Brain microvascular endothelial cell (primary cell): ENCODE data around the gene IFTAP.

Experiments used
- DNase-seq: peaks from one replicate; pipeline ENCODE4 v3.0.0-alpha.2; 2020
- H3K27ac ChIP-seq: fragments of 250-450 bp; sonication (Bioruptor Pico); 2 replicates; pipeline ENCODE4 v1.5.1; 2020; ENCODE audit warnings: mild to moderate bottlenecking, moderate library complexity
- H3K27me3 ChIP-seq: fragments of 250-450 bp; sonication (Bioruptor Pico); replicated peaks from 2 replicates; pipeline ENCODE4 v1.5.1; 2020; ENCODE audit warnings: mild to moderate bottlenecking
- H3K36me3 ChIP-seq: fragments of 250-450 bp; sonication (Bioruptor Pico); replicated peaks from 2 replicates; pipeline ENCODE4 v1.5.1; 2020; ENCODE audit warnings: mild to moderate bottlenecking
- H3K4me3 ChIP-seq: 2 replicates; pipeline ENCODE4 v1.5.1; 2011; ENCODE audit warnings: low read depth, mild to moderate bottlenecking, control low read depth, low read length, moderate library complexity
- in situ Hi-C: cut with HindIII; loops from 2 replicates; pipeline ENCODE4 v1.10.0; 2017; ENCODE audit warnings: low sequenced_read_pairs, low pct_ligation_motif_present
- TF ChIP-seq, protein P1 (sequence below): IDR thresholded peaks from 2 replicates; pipeline ENCODE4 v1.5.1; 2011; ENCODE audit warnings: low read depth, mild to moderate bottlenecking, moderate library complexity, low read length, control low read depth, inconsistent platforms; ENCODE audit errors: missing control alignments

The IFTAP gene

DNA sequence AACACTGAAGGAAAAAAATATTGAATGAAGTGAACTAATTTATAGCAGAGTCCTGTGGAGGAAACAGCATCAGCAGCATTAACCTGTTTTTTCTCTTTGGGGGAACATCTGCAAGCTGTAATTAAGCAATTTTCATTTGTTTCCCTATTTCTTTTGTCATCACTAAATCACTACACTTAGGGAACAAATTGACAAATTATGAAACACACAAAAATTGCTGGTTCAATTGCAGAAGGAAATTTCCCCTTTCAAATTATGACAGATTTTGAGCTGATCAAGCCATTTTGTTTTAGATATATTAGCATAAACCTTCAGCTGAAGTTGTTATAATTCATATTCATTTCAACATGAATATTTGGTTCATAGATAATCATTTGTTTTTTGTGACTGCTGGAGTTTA lies 25.9 kb downstream of the IFTAP start:
- TF ChIP-seq, protein P1, sequence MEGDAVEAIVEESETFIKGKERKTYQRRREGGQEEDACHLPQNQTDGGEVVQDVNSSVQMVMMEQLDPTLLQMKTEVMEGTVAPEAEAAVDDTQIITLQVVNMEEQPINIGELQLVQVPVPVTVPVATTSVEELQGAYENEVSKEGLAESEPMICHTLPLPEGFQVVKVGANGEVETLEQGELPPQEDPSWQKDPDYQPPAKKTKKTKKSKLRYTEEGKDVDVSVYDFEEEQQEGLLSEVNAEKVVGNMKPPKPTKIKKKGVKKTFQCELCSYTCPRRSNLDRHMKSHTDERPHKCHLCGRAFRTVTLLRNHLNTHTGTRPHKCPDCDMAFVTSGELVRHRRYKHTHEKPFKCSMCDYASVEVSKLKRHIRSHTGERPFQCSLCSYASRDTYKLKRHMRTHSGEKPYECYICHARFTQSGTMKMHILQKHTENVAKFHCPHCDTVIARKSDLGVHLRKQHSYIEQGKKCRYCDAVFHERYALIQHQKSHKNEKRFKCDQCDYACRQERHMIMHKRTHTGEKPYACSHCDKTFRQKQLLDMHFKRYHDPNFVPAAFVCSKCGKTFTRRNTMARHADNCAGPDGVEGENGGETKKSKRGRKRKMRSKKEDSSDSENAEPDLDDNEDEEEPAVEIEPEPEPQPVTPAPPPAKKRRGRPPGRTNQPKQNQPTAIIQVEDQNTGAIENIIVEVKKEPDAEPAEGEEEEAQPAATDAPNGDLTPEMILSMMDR = no peak
- no peaks in the 10 kb centered on the region for H3K27me3 ChIP-seq

DNA sequence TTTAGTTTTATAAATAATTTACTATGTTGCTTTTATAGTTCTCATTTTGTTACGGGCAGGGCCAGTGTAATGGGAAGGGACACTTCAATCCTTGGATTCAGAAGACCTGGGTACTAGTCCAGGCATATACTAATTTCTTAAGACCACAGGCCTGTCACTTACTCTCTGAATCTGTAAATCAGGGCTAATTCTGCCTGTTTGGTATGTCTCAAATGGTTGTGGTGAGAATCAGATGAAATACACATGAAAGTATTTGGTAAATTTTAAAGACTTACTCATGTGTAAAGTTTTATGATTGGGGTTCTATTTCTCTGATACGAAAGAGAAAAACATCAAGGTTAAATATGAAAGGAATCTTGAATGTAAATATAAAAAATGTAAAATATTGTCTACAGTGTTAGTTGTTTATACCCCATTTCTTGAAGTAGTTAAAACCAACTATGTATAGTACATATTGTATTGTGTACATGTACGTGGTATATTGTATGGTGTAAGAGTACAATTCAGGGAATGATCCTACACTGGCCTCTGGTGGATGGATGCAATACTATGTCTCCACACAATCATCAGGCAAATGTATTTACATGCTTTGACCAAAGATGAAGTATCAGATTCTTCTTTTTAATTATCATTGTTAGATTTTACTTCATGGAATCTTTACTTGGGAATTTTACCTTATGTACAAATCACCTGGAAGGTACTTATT lies 28.3 kb downstream of the IFTAP start:
- Histone ChIP-seq H3K36me3 (no peaks in the 10 kb centered on the region), H3K27ac (no peak overlapping the region), H3K27me3 (no peaks in the 10 kb centered on the region), H3K4me3 (no peak overlapping the region)
- TF ChIP-seq, protein P1 = peak; percentile 58
- peak; percentile 18 for DNase-seq
- in situ Hi-C loops = no loop called here

More for the DNA sequence above, 25.9 kb downstream of the IFTAP start:
- DNase-seq = no peak
- in situ Hi-C loops = no loop called here
- no peaks in the 10 kb centered on the region for H3K36me3 ChIP-seq
- no peak overlapping the region for H3K4me3 ChIP-seq
- no peak overlapping the region for H3K27ac ChIP-seq

DNA sequence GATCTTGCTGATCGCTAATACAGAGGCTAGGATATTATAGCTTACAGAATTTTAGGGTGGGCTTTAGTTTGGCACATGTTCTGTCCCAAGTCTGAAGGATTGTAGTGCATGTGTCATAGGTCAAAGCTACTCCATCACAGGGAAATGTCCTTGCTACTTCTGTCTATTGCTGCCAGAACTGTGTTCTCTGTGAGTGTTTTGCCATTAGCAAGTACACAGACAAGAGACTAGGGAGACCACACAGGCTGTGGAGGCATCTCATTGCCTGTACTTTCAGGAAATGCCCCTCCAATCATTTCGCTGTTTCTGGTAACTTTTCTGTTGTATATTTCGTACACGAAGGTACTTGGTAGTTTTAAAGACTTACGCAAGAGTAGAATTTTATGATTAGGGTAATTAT lies 29.2 kb downstream of the IFTAP start:
- H3K4me3 ChIP-seq = no peak overlapping the region
- no peak for DNase-seq
- no peak overlapping the region for H3K27ac ChIP-seq
- no peaks in the 10 kb centered on the region for H3K27me3 ChIP-seq
- no peaks in the 10 kb centered on the region for H3K36me3 ChIP-seq
- TF ChIP-seq, protein P1 = no peak
- in situ Hi-C loops = no loop called here

GRCh38 chr11:36627006-36627405 lies 32.7 kb downstream of the IFTAP start:
- in situ Hi-C loops = no loop called here
- TF ChIP-seq, protein P1 = no peak
- DNase-seq = no peak

DNA sequence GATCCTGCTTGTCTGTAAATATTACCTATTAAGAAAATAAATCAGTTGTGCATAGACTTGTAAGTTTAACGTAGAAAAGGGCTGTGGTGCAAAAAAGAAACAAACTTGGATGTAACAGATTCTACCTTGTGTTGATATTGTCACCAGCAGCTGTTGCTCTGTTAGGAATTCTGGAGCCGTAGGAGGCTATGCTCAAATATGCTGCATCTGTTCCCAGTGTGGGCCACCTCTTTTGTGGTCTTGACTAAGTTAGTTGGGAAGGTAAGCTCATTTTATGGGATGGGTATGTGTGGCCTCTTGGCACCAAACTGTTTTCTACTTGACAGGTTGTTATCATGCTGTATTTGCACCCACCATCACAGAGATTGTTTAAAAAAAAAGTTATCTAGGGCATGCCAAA lies 33.2 kb downstream of the IFTAP start:
- Histone ChIP-seq H3K4me3 (no peak overlapping the region), H3K27me3 (no peaks in the 10 kb centered on the region), H3K36me3 (no peaks in the 10 kb centered on the region), H3K27ac (no peak overlapping the region)
- DNase-seq = no peak
- in situ Hi-C loops = no loop called here
- TF ChIP-seq, protein P1 = no peak

More at GRCh38 chr11:36627006-36627405, 32.7 kb downstream of the IFTAP start:
- H3K36me3 ChIP-seq = no peaks in the 10 kb centered on the region
- H3K27ac ChIP-seq = no peak overlapping the region
- H3K4me3 ChIP-seq = no peak overlapping the region
- H3K27me3 ChIP-seq = no peaks in the 10 kb centered on the region

DNA sequence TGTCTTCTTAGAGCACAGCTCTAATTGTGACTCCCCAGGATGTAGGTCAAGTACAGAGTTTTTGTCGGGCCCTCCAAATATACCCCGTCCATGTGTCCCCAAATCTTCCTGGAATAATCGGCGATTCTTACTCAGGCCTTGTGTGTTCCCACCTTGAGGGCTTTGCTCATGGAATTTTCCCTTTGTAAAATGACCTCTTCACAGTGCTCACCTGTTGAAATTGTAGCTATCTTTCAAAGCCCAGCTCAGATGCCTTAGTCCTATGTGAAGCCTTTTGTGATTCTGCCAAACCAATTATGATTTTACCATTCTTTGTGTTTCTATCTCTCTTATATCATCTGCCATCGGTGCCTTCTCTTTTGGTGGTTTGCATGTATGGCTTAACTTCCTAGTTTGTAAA lies 33.8 kb downstream of the IFTAP start:
- Histone ChIP-seq H3K4me3 (no peak overlapping the region), H3K36me3 (no peaks in the 10 kb centered on the region), H3K27me3 (no peaks in the 10 kb centered on the region), H3K27ac (no peak overlapping the region)
- in situ Hi-C loops = no loop called here
- no peak for DNase-seq
- TF ChIP-seq, protein P1 = no peak
